HepG2 (cell line): ENCODE data around the gene TTBK1. TPM values are rescaled to one million over a fixed set of nuclear protein-coding genes. Genes with fewer than 3 reads are reported as not detected.

Experiments used
- ATF7 ChIP-seq, 2 experiments: fragments of 450-650 bp in 1 of 2; sonication (generic) in 1 of 2; formaldehyde crosslinking in 1 of 2; IDR thresholded peaks; 2 replicates each; pipeline versions ENCODE4 v1.4.0 to v1.6.1; 2016 to 2020; ENCODE audit warnings: antibody characterized with exemption in 1 of 2, mild to moderate bottlenecking in 1 of 2, missing genetic modification reagents in 1 of 2
- CHCHD3 ChIP-seq: sonication (generic); formaldehyde crosslinking; IDR thresholded peaks from 2 replicates; pipeline ENCODE4 v1.8.0; 2022; ENCODE audit warnings: mild to moderate bottlenecking, missing genetic modification reagents, moderate library complexity
- DNMT3B ChIP-seq: conservative IDR thresholded peaks from 2 replicates; pipeline ENCODE4 v1.6.1; 2016; ENCODE audit warnings: missing biosample characterization, control low read depth
- GABPA ChIP-seq, 2 experiments: IDR thresholded peaks; 2 replicates each; pipeline ENCODE4 v1.6.1; 2011 to 2016; ENCODE audit warnings: low read depth in 2 of 2, low read length in 1 of 2, missing biosample characterization in 1 of 2, missing genetic modification characterization in 1 of 2
- GATAD2A ChIP-seq: IDR thresholded peaks from 2 replicates; pipeline ENCODE4 v1.6.1; 2016
- KAT8 ChIP-seq: IDR thresholded peaks from 2 replicates; pipeline ENCODE4 v1.6.1; 2016; ENCODE audit warnings: missing genetic modification reagents, missing compliant biosample characterization
- KDM5A ChIP-seq: fragments of 200-600 bp; sonication (generic); IDR thresholded peaks from 2 replicates; pipeline ENCODE4 v1.7.0; 2018; ENCODE audit warnings: antibody characterized with exemption, mild to moderate bottlenecking, low read length, borderline replicate concordance
- MYC ChIP-seq: sonication (generic); formaldehyde crosslinking; IDR thresholded peaks from 2 replicates; pipeline ENCODE4 v1.9.0; 2021; ENCODE audit warnings: missing genetic modification reagents, borderline replicate concordance
- NR2F2 ChIP-seq: IDR thresholded peaks from 2 replicates; pipeline ENCODE4 v1.6.1; 2012; ENCODE audit warnings: low read depth, inconsistent platforms, borderline replicate concordance
- NR3C1 ChIP-seq: sonication (generic); formaldehyde crosslinking; IDR thresholded peaks from 2 replicates; pipeline ENCODE4 v1.4.0; 2020; ENCODE audit warnings: missing genetic modification reagents
- PCBP2 ChIP-seq: fragments of 200-400 bp; formaldehyde crosslinking; optimal IDR thresholded peaks from 2 replicates; pipeline ENCODE3; 2018; ENCODE audit warnings: low read length, low read depth; ENCODE audit not compliant: poor library complexity, severe bottlenecking
- PITX1 ChIP-seq: sonication (generic); formaldehyde crosslinking; IDR thresholded peaks from 2 replicates; pipeline ENCODE4 v1.5.1; 2020; ENCODE audit warnings: mild to moderate bottlenecking, missing genetic modification reagents
- RFX1 ChIP-seq: fragments of 450-650 bp; IDR thresholded peaks from 2 replicates; pipeline ENCODE4 v1.6.1; 2017
- SRY ChIP-seq: sonication (generic); formaldehyde crosslinking; IDR thresholded peaks from 2 replicates; pipeline ENCODE4 v1.8.0; 2022; ENCODE audit warnings: mild to moderate bottlenecking, missing genetic modification reagents
- SSRP1 ChIP-seq: IDR thresholded peaks from 2 replicates; pipeline ENCODE4 v1.6.1; 2016; ENCODE audit warnings: control low read depth
- ZNF44 ChIP-seq: sonication (generic); formaldehyde crosslinking; IDR thresholded peaks from 2 replicates; pipeline ENCODE4 v1.5.1; 2020; ENCODE audit warnings: mild to moderate bottlenecking, missing genetic modification reagents
- ZNF503 ChIP-seq: sonication (generic); formaldehyde crosslinking; IDR thresholded peaks from 2 replicates; pipeline ENCODE4 v1.4.0; 2020; ENCODE audit warnings: missing genetic modification reagents
- polyA plus RNA-seq, 8 experiments: library from polyadenylated mRNA; depleted of rRNA in 3 of 8; stranded (reverse) in 7 of 8; unstranded in 1 of 8; fragments of >200 nt; fragmentation: Illumina TruSeq in 4 of 8; extraction: Trizol in 4 of 8; gene quantifications; 2 replicates each; pipeline versions ENCODE4 v1.2.1 to v1.2.3, GENCODE V29; 2011 to 2016; ENCODE audit warnings: low read depth in 4 of 8, missing spikeins in 1 of 8, mixed read lengths in 1 of 8; ENCODE audit not compliant: insufficient read depth in 1 of 8
- total RNA-seq, 5 experiments: library from RNA; depleted of rRNA; stranded (reverse); fragments of >200 nt; fragmentation: Illumina TruSeq; extraction: Trizol; gene quantifications; 2 replicates each; pipeline ENCODE4 v1.2.3, GENCODE V29; 2016; ENCODE audit warnings: low read depth in 1 of 5
- TF ChIP-seq, protein P1 (sequence below): sonication (generic); formaldehyde crosslinking; IDR thresholded peaks from 2 replicates; pipeline ENCODE4 v1.4.0; 2020; ENCODE audit warnings: missing genetic modification reagents, borderline replicate concordance
- TF ChIP-seq, protein P2 (sequence below): sonication (generic); formaldehyde crosslinking; IDR thresholded peaks from 2 replicates; pipeline ENCODE4 v1.9.0; 2022; ENCODE audit warnings: missing genetic modification reagents, mild to moderate bottlenecking, borderline replicate concordance
- TF ChIP-seq, protein P3 (sequence below): sonication (generic); formaldehyde crosslinking; IDR thresholded peaks from 2 replicates; pipeline ENCODE4 v1.8.0; 2022; ENCODE audit warnings: mild to moderate bottlenecking, missing genetic modification reagents; ENCODE audit not compliant: insufficient replicate concordance
- TF ChIP-seq, protein P4 (sequence below): sonication (generic); formaldehyde crosslinking; IDR thresholded peaks from 2 replicates; pipeline ENCODE4 v1.5.1; 2020; ENCODE audit warnings: missing genetic modification reagents, mild to moderate bottlenecking, borderline replicate concordance

TTBK1 gene
- total and polyA plus RNA-seq, 2 of the 13 experiments (the other 11 are each of a cell fraction or from before 2014, with no cell fraction given): 0.24 to 0.33 TPM

DNA sequence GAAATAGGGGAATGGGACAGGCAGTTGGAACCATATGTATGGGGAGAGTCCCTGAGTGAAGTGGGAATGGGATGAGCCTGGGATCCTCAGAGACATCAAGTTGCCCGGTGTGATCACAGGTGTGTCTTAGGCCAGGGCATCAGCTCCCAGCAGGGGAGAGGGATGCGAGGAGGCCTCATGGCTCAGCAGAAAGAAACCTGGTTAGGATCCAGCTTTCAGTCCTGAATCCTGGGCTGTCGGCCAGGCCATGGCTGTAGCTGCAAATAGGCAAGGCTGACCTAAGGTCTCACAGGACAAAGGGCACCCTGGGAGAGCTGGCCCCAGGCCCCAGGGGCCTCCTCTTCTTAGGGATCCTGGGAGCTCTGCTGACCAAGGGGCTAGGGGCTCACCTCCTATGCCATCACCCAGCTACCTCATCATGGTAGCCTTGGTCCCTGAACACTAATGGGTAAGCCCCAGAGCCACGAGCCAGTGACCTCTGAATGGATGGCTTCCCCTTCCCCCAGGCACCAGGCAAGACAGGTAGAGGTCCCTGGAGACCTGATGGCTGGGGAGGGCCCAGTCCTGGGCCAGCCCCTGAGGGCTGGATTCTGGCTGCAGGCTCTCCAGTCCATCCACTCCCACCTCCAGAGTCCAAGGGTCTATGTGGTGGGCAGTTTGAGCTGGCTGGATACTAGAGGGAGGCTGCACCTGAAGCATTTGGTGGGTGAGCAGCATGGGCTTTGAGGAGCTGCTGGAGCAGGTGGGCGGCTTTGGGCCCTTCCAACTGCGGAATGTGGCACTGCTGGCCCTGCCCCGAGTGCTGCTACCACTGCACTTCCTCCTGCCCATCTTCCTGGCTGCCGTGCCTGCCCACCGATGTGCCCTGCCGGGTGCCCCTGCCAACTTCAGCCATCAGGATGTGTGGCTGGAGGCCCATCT is 54.6 kb downstream of the TTBK1 start, which contains the start of gene SLC22A7 (continued):
- TF ChIP-seq, protein P1, sequence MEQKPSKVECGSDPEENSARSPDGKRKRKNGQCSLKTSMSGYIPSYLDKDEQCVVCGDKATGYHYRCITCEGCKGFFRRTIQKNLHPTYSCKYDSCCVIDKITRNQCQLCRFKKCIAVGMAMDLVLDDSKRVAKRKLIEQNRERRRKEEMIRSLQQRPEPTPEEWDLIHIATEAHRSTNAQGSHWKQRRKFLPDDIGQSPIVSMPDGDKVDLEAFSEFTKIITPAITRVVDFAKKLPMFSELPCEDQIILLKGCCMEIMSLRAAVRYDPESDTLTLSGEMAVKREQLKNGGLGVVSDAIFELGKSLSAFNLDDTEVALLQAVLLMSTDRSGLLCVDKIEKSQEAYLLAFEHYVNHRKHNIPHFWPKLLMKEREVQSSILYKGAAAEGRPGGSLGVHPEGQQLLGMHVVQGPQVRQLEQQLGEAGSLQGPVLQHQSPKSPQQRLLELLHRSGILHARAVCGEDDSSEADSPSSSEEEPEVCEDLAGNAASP: peak; percentile 66; the same call in 1 of the 2 replicates
- TF ChIP-seq DNMT3B (CRISPR knock-in tag): no peak
- peak; percentile 57; the same call in 1 of the 2 replicates for TF ChIP-seq MYC
- TF ChIP-seq, protein P2, sequence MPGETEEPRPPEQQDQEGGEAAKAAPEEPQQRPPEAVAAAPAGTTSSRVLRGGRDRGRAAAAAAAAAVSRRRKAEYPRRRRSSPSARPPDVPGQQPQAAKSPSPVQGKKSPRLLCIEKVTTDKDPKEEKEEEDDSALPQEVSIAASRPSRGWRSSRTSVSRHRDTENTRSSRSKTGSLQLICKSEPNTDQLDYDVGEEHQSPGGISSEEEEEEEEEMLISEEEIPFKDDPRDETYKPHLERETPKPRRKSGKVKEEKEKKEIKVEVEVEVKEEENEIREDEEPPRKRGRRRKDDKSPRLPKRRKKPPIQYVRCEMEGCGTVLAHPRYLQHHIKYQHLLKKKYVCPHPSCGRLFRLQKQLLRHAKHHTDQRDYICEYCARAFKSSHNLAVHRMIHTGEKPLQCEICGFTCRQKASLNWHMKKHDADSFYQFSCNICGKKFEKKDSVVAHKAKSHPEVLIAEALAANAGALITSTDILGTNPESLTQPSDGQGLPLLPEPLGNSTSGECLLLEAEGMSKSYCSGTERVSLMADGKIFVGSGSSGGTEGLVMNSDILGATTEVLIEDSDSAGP: peak; percentile 77
- TF ChIP-seq, protein P3, sequence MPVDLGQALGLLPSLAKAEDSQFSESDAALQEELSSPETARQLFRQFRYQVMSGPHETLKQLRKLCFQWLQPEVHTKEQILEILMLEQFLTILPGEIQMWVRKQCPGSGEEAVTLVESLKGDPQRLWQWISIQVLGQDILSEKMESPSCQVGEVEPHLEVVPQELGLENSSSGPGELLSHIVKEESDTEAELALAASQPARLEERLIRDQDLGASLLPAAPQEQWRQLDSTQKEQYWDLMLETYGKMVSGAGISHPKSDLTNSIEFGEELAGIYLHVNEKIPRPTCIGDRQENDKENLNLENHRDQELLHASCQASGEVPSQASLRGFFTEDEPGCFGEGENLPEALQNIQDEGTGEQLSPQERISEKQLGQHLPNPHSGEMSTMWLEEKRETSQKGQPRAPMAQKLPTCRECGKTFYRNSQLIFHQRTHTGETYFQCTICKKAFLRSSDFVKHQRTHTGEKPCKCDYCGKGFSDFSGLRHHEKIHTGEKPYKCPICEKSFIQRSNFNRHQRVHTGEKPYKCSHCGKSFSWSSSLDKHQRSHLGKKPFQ: no peak
- TF ChIP-seq NR3C1 (CRISPR knock-in tag): no peak
- TF ChIP-seq SRY (CRISPR knock-in tag): no peak; the same call in 1 of the 2 replicates
- TF ChIP-seq GATAD2A (CRISPR knock-in tag): peak; percentile 55
- no peak for TF ChIP-seq ATF7 (IDR thresholded peaks at IDR 0.05)
- TF ChIP-seq ATF7 (CRISPR knock-in tag; IDR thresholded peaks at IDR 0.05): peak; percentile 76; the same call in 1 of the 2 replicates
- peak; percentile 61 for TF ChIP-seq PITX1 (CRISPR knock-in tag)
- peak; percentile 55; the same call in 1 of the 2 replicates for TF ChIP-seq NR2F2
- TF ChIP-seq, protein P4, sequence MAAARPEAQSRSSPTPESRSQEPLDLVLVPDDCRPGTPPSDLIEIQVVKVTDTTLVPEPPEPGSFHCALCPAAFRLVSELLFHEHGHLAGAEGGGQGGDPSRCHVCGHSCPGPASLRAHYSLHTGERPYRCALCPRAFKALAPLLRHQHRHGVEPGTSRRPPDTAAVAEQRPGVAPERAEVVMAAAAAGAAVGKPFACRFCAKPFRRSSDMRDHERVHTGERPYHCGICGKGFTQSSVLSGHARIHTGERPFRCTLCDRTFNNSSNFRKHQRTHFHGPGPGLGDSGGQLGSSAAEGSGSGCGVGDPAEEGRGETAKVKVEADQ (CRISPR knock-in tag): no peak
- no peak for TF ChIP-seq ZNF44 (CRISPR knock-in tag)
- TF ChIP-seq RFX1: no peak
- no peak; the same call in 1 of the 2 replicates for TF ChIP-seq KDM5A
- 0 out of 2 replicates have a peak, but pooled peaks have one; percentile 30 for TF ChIP-seq ZNF503 (CRISPR knock-in tag)
- TF ChIP-seq PCBP2: no peak
- no peak for TF ChIP-seq GABPA (IDR thresholded peaks at IDR 0.05; ENCODE audit: low read depth, low read length)
- TF ChIP-seq GABPA (CRISPR knock-in tag; IDR thresholded peaks at IDR 0.05; ENCODE audit: low read depth): no peak
- TF ChIP-seq CHCHD3 (CRISPR knock-in tag): 0 out of 2 replicates have a peak, but pooled peaks have one; percentile 69
- no peak for TF ChIP-seq KAT8
- TF ChIP-seq SSRP1 (CRISPR knock-in tag): no peak
